Measurements from ENCODE around the gene BIRC7. TPM values are rescaled to one million over a fixed set of nuclear protein-coding genes. Genes with fewer than 3 reads are reported as not detected.

The BIRC7 gene
- total RNA-seq, 1 donor, result 0.09 TPM

DNA sequence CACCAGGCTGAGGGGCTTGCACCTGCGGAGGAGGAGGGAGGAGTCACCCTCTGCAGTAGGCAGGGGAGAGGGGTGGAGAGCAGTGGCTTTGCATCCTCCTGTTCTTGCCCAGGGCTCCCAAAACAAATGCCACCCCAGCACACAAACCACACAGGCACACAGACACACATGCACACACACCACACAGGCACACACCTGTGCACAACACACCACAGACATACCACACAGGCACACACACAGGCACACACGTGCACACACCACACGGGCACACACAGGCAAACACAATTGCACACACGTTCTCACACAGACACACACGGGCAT, 46.4 kb upstream of the BIRC7 start:
- H3K4me3 ChIP-seq (ENCODE audit: low read depth, low read length), result no peak overlapping the region
- TF ChIP-seq, protein P1, sequence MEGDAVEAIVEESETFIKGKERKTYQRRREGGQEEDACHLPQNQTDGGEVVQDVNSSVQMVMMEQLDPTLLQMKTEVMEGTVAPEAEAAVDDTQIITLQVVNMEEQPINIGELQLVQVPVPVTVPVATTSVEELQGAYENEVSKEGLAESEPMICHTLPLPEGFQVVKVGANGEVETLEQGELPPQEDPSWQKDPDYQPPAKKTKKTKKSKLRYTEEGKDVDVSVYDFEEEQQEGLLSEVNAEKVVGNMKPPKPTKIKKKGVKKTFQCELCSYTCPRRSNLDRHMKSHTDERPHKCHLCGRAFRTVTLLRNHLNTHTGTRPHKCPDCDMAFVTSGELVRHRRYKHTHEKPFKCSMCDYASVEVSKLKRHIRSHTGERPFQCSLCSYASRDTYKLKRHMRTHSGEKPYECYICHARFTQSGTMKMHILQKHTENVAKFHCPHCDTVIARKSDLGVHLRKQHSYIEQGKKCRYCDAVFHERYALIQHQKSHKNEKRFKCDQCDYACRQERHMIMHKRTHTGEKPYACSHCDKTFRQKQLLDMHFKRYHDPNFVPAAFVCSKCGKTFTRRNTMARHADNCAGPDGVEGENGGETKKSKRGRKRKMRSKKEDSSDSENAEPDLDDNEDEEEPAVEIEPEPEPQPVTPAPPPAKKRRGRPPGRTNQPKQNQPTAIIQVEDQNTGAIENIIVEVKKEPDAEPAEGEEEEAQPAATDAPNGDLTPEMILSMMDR (IDR thresholded peaks at IDR 0.05; ENCODE audit: insufficient read depth, low read length), result no peak
- DNase-seq (ENCODE audit: low read depth), result no peak

DNA sequence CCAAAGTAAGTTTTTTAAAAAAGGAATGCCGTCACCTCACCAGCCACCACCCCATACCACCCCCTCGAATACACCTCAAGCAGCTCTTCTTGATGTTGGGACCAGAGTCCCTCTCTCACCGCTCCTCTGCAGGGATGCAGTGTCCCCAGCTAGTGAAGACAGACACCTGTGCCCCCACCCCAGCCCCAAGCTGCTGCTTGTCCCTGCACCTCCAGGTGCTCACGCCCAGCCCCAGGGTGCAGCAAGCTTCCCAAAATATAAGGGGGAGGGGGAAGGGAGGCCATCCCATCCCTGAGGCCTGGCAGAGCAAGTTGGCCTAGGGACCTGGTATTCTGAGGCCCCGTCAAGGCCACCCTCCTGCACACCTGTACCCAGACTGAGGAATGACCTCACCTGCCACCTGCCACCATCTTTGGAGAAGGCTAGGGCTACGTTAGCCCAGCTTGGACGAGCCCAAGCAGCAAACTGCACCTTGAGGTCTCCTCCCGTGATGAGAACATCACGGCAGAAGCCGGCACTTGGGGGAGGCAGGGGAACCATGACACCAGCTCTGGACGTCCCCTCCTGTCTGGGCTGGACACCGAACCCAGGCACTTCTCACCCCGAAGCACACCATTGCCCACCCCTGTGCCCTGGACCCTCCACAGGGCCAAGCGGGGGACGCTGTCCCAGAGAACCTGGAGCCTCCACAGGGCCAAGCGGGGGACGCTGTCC, 45.7 kb upstream of the BIRC7 start:
- TF ChIP-seq, protein P1 (IDR thresholded peaks at IDR 0.05; ENCODE audit: insufficient read depth, low read length), result no peak
- no peak overlapping the region for H3K4me3 ChIP-seq (ENCODE audit: low read depth, low read length)
- DNase-seq (ENCODE audit: low read depth), result no peak

DNA sequence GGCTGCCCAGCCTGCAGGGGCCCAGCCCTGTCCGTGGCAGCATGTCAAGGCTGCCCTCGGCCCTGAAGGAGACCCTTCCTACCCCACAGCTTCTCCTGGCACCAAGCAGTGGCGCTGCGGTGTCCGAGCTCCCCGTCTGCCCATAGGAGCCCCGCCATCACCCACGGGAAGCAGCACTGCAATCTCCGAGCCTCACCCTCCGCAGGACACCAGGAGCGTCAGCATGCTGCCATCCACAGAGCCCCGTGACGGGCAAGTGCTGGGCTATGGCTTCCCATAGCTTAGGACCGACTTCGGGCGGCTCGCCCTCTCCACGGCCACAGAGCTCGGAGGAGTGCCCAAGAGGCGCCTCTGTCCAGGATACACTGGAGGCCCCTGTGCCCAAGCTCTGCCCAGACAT, 44.9 kb upstream of the BIRC7 start:
- TF ChIP-seq, protein P1 (IDR thresholded peaks at IDR 0.05; ENCODE audit: insufficient read depth, low read length), result no peak
- H3K4me3 ChIP-seq (ENCODE audit: low read depth, low read length), result no peak overlapping the region
- no peak for DNase-seq (ENCODE audit: low read depth)

DNA sequence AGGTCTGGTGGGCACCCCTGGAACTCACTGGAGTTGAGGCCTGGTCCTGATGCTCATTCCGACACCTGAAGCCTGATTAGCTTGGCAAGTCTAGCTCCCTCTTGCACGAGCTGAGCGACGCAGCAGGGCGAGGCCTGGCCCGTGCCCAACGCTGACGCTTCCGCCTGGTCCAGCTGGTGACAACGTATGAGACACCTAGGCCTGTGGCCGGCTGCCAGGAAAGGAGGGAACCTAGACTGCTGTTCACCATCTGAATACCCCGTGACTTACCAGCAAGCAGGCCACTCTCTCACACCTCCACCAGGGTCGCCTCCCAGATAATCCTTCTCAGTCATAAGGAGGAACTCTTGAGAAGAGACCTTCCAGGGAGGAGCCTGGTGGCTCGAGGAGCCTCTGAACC, 44.3 kb upstream of the BIRC7 start:
- TF ChIP-seq, protein P1 (IDR thresholded peaks at IDR 0.05; ENCODE audit: insufficient read depth, low read length), result no peak
- H3K4me3 ChIP-seq (ENCODE audit: low read depth, low read length), result no peak overlapping the region
- no peak for DNase-seq (ENCODE audit: low read depth)

DNA sequence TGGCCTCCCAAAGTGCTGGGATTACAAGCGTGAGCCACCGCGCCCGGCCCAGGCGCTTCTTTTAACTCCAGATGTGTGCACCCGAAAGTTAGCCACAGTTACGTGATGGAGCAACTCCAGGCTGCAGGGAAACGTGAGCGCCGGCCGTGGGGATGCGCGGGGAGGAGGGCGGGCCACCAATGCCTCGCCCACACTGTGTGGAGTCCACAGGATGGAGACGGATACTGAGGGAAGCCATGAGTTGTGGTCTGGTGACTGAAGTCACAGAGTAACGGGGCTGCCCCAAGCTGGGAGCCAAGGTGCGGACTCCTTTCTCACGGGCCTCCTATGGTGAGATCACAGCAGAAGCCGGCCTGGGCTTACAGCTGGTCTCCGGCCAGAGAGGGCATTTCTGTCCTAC, 43.0 kb upstream of the BIRC7 start:
- no peak for DNase-seq (ENCODE audit: low read depth)
- TF ChIP-seq, protein P1 (IDR thresholded peaks at IDR 0.05; ENCODE audit: insufficient read depth, low read length), result no peak
- H3K4me3 ChIP-seq (ENCODE audit: low read depth, low read length), result no peak overlapping the region

DNA sequence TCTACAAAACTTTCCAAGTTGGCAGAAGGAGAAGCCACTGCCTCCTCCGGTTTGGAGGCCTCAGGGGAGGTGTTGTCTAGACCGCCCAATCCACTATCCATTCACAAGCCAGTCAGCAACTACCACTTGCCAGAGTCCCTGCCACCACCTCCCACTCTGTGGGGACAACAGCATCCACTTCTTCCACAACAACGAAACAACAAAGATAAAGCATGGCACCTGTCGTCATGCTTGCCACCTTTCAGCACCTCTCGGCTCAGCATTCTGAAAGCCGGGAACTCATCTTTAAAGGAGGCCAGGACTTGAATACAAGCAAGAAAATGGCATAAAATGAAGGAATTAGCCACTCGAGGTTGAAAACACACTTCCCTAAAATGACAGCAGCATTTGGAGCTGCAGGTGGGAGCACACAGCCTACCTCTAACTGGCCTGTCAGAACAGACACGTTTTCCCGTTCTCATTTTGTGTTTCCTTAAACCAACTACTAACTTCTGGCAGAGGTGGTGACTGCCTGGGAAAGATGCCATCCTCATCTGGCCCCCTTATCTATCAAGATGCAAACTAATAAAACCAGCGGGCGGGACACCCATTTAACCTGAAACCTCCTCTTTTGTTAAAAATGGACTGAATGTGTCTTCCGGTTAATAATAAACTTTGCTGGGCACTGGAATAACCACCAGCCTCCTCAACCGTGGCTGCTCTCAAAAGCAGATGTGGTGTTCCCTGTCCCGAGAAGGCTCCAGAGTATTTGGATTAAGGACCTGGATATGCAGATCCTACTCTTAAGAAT, 41.5 kb upstream of the BIRC7 start:
- DNase-seq (ENCODE audit: low read depth), result no peak
- TF ChIP-seq, protein P1 (IDR thresholded peaks at IDR 0.05; ENCODE audit: insufficient read depth, low read length), result no peak
- no peak overlapping the region for H3K4me3 ChIP-seq (ENCODE audit: low read depth, low read length)

Measured in fibroblast of the aortic adventitia (primary cell).